Testis (tissue), 3 donors: Measurements from ENCODE around the gene MAMSTR. TPM values are rescaled to one million over a fixed set of nuclear protein-coding genes. Genes with fewer than 3 reads are reported as not detected.

Experiments
- DNase-seq: peaks from one replicate; pipeline ENCODE4 v3.0.0-alpha.2; 2019
- H3K27ac ChIP-seq, 2 donors: fragments of 200-600 bp; sonication (generic); one replicate each; pipeline ENCODE4 v1.5.1; 2019
- H3K27me3 ChIP-seq: fragments of 200-600 bp; sonication (generic); one replicate; pipeline ENCODE4 v1.5.1; 2019
- H3K36me3 ChIP-seq: fragments of 200-600 bp; sonication (generic); one replicate; pipeline ENCODE4 v1.5.1; 2017; ENCODE audit warnings: low read depth; ENCODE audit errors: missing control alignments
- H3K4me1 ChIP-seq: fragments of 200-600 bp; sonication (generic); one replicate; pipeline ENCODE4 v1.5.1; 2019
- H3K4me3 ChIP-seq, 2 donors: fragments of 200-600 bp; sonication (generic); one replicate each; pipeline ENCODE4 v1.5.1; 2017 to 2019
- H3K9me3 ChIP-seq: fragments of 200-600 bp; sonication (generic); one replicate; pipeline ENCODE4 v1.5.1; 2017
- CTCF ChIP-seq, 3 experiments: fragments of 450-650 bp in 2 of 3; fragments of 200-600 bp in 1 of 3; sonication (generic) in 1 of 3; IDR thresholded peaks; one replicate each; pipeline ENCODE4 v1.5.1; 2016 to 2019; ENCODE audit warnings: antibody characterized with exemption in 3 of 3, mild to moderate bottlenecking in 2 of 3, moderate library complexity in 1 of 3
- POLR2A ChIP-seq: fragments of 450-650 bp; IDR thresholded peaks from one replicate; pipeline ENCODE4 v1.6.1; 2017; ENCODE audit warnings: antibody characterized with exemption, mild to moderate bottlenecking, moderate library complexity
- WGBS, 2 donors: methylation state at CpG; one replicate each; pipeline ENCODE4 v1.1.5; 2018; 5-methylcytosine and 5-hydroxymethylcytosine counted together
- intact Hi-C: fragments of 100-400 bp; cut with DNase I; formaldehyde crosslinking; loops from one replicate; pipeline ENCODE4 v1.15.1; 2023; ENCODE audit warnings: low total_unique reads
- polyA plus RNA-seq: library from polyadenylated mRNA; stranded (reverse); fragments of 350-450 nt; fragmentation: Illumina TruSeq; extraction: RNeasy Lipid Tissue Mini Kit (QIAGEN cat#74804); gene quantifications from one replicate; pipeline ENCODE4 v1.2.3, GENCODE V29; 2014; ENCODE audit warnings: low read depth, low replicate concordance; ENCODE audit not compliant: insufficient read depth
- total RNA-seq, 2 donors: library from RNA; depleted of rRNA; stranded (reverse); fragments of >200 nt; gene quantifications; one replicate each; pipeline ENCODE4 v1.2.3, GENCODE V29; 2016

MAMSTR gene
- total and polyA plus RNA-seq, 3 donors from 2014 or later: 15.0 to 21.8 (median 21.8) TPM

GRCh38 chr19:48750351-48750750 lies 30.8 kb upstream of the MAMSTR start:
- no peak for DNase-seq
- intact Hi-C loops: no loop called here

GRCh38 chr19:48749571-48750198 lies 30.2 kb upstream of the MAMSTR start:
- no peak for TF ChIP-seq CTCF (IDR thresholded peaks at IDR 0.05)
- Histone ChIP-seq H3K36me3 (no peaks in the 10 kb centered on the region), H3K4me3 (no peak overlapping the region), H3K9me3 (no peaks in the 10 kb centered on the region), H3K27me3 (no peaks in the 10 kb centered on the region), H3K27ac (no peak overlapping the region), H3K4me1 (peaks cover 27% of the 10 kb centered on the region)
- WGBS, 2 donors: 83 to 85% methylated on average over 4 of the region's 4 CpGs
- DNase-seq: no peak
- intact Hi-C loops: no loop called here

More at GRCh38 chr19:48750351-48750750, 30.8 kb upstream of the MAMSTR start:
- no peak overlapping the region for H3K4me3 ChIP-seq
- H3K27ac ChIP-seq: no peak overlapping the region
- H3K27me3 ChIP-seq: no peaks in the 10 kb centered on the region
- 64 to 89% methylated on average over 24 to 31 of the region's 31 CpGs for WGBS, 2 donors
- no peaks in the 10 kb centered on the region for H3K9me3 ChIP-seq
- no peaks in the 10 kb centered on the region for H3K36me3 ChIP-seq
- no peak for TF ChIP-seq POLR2A
- no peak for TF ChIP-seq CTCF (IDR thresholded peaks at IDR 0.05)
- H3K4me1 ChIP-seq: peaks cover 27% of the 10 kb centered on the region

- intact Hi-C loops: no loop called here
- 5 to 9% methylated on average over 18 to 31 of the region's 31 CpGs for WGBS, 2 donors
- H3K27ac ChIP-seq: peak within 1 kb of the TSS; percentile 86 to 87
- H3K4me1 ChIP-seq: peaks cover 13% of the 10 kb centered on the region
- H3K27me3 ChIP-seq: no peaks in the 10 kb centered on the region
- DNase-seq: peak; percentile 94
- H3K4me3 ChIP-seq: peak within 1 kb of the TSS; percentile 58 to 66
- no peaks in the 10 kb centered on the region for H3K9me3 ChIP-seq
- TF ChIP-seq POLR2A (no peak), CTCF (IDR thresholded peaks at IDR 0.05) (no peak)
- no peaks in the 10 kb centered on the region for H3K36me3 ChIP-seq
These were observed 27.4 kb upstream of the MAMSTR start, which contains the start of gene IZUMO1 for GRCh38 chr19:48746738-48747575. IZUMO1 (minus strand) TSS chr19:48746909; CDS start chr19:48745859, 1,050 bp downstream.

- H3K36me3 ChIP-seq: no peaks in the 10 kb centered on the region
- 54 to 62% methylated on average over 8 of the region's 8 CpGs for WGBS, 2 donors
- peak overlapping the region; percentile 86 to 87 for H3K27ac ChIP-seq
- H3K9me3 ChIP-seq: no peaks in the 10 kb centered on the region
- TF ChIP-seq CTCF (IDR thresholded peaks at IDR 0.05) (no peak), POLR2A (no peak)
- no peak for DNase-seq
- H3K4me3 ChIP-seq: peak overlapping the region; percentile 58 to 66
- H3K27me3 ChIP-seq: no peaks in the 10 kb centered on the region
- intact Hi-C loops: no loop called here
- H3K4me1 ChIP-seq: peaks cover 13% of the 10 kb centered on the region
These were observed 26.6 kb upstream of the MAMSTR start for GRCh38 chr19:48746110-48746509.
